ENCODE measurements around the gene ZNF316.

Gene ZNF316

DNA sequence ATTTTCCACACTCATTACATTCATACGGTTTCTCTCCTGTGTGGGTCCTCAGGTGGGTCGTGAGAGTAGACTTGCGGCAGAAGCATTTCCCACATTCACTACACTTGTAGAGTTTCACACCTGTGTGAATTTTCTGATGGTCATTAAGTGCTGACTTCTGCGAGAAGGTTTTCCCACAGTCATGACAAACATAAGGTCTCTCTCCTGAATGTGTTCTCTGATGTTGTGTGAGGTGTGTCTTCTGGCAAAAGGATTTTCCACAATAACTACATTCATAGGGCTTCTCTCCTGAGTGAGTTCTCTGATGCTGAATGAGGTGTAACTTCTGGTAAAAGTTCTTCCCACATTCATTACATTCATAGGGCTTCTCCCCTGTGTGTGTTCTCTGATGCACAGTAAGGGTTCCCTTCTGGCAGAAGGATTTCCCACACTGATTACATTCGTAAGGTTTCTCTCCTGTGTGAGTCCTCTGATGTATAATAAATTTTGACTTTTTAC, 54.5 kb downstream of the ZNF316 start:
- DNase-seq (ENCODE audit: low spot score) = no peak

DNA sequence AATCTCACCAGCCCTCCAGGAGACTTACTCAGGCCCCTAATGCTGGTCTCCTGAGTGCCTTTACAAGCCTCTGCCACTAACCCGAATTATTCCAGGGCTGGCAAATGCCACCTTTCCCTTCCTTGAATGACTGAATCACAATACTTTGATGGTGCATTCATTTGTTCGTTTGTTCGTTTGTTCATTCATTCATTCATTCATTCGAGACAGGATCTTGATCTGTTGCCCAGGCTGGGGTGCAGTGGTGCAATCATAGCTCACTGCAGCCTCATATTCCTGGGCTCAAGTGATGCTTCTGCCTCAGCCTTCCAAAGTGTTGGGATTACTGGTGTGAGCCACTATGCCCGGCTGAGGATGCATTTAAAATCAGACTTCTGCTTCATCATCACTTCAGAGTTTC, 63.7 kb downstream of the ZNF316 start:
- DNase-seq (ENCODE audit: low spot score) = no peak

DNA sequence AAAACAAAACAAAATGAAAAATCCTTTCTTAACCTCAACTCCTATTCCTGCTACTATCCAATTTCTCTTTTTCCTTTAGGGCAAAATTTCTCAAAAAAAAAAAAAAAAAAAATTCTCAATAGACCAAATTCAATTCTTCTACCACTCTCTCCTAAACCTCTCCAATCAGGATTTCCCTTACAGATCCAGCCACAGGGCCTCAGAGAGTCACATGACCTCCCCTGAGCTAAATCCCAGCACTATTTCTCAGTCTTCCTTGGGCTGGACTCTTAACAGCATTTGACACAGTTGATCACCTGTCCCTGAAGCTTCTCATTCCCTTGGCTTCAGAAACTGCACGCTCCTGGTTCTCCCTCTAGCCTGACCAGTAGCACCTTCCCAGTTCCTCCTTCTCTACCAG, 64.7 kb downstream of the ZNF316 start:
- DNase-seq (ENCODE audit: low spot score) = no peak

Measured in hematopoietic multipotent progenitor cell treated with erythropoietin and hydrocortisone succinate and interleukin-3 and kit ligand, for 17 days (in vitro differentiated cells).